Peyer's patch (tissue), 4 donors: ENCODE measurements around the gene CAMSAP1. TPM values are rescaled to one million over a fixed set of nuclear protein-coding genes. Genes with fewer than 3 reads are reported as not detected.
"Not testable (repeated sequence)": the region's sequence is repeated elsewhere in the genome, so short reads cannot be mapped to it uniquely, and the experiment has no call there.

Experiments
- DNase-seq, 3 donors: peaks; one replicate each; pipeline ENCODE4 v3.0.0-alpha.2; 2017 to 2019
- H3K27ac ChIP-seq, 4 donors: fragments of 200-600 bp; sonication (generic); one replicate each; pipeline ENCODE4 v1.5.1; 2016 to 2019
- H3K27me3 ChIP-seq, 2 donors: fragments of 200-600 bp; sonication (generic); one replicate each; pipeline ENCODE4 v1.5.1; 2019
- H3K36me3 ChIP-seq, 3 donors: fragments of 200-600 bp; sonication (generic); one replicate each; pipeline ENCODE4 v1.5.1; 2016 to 2019
- H3K4me1 ChIP-seq, 4 donors: fragments of 200-600 bp; sonication (generic); one replicate each; pipeline ENCODE4 v1.5.1; 2016 to 2019
- H3K4me3 ChIP-seq, 4 donors: fragments of 200-600 bp; sonication (generic); 1 replicate in 3 of 4; 2 replicates in 1 of 4; pipeline ENCODE4 v1.5.1; 2016 to 2019; ENCODE audit warnings: mild to moderate bottlenecking in 1 of 4
- H3K9me3 ChIP-seq, 4 donors: fragments of 200-600 bp; sonication (generic); one replicate each; pipeline ENCODE4 v1.5.1; 2016 to 2019; ENCODE audit warnings: mild to moderate bottlenecking in 1 of 4
- CTCF ChIP-seq, 6 experiments: fragments of 450-650 bp in 4 of 6; fragments of 200-600 bp in 2 of 6; sonication (generic) in 1 of 6; IDR thresholded peaks; one replicate each; pipeline ENCODE4 v1.5.1; 2017 to 2019; ENCODE audit warnings: antibody characterized with exemption in 6 of 6, mild to moderate bottlenecking in 3 of 6, moderate library complexity in 1 of 6
- POLR2A ChIP-seq, 2 donors: fragments of 450-650 bp; IDR thresholded peaks; one replicate each; pipeline ENCODE4 v1.5.1; 2017; ENCODE audit warnings: antibody characterized with exemption in 2 of 2, mild to moderate bottlenecking in 2 of 2, moderate library complexity in 2 of 2
- total RNA-seq, 4 donors: library from RNA; depleted of rRNA; stranded (reverse); fragments of >200 nt; gene quantifications; one replicate each; pipeline ENCODE4 v1.1.0, GENCODE V29; 2016

CAMSAP1 gene
- total RNA-seq, 4 donors from 2014 or later: 21.0 to 30.5 (median 24.2) TPM

GRCh38 chr9:135896205-135896604, 11.1 kb downstream of the CAMSAP1 start:
- no peaks in the 10 kb centered on the region for H3K27me3 ChIP-seq
- no peak overlapping the region for H3K27ac ChIP-seq
- H3K36me3 ChIP-seq: no peaks in the 10 kb centered on the region
- H3K4me3 ChIP-seq: no peak overlapping the region
- TF ChIP-seq POLR2A (IDR thresholded peaks at IDR 0.05) (no peak), CTCF (IDR thresholded peaks at IDR 0.05) (no peak)
- DNase-seq: no peak
- H3K4me1 ChIP-seq: peaks cover 0 to 2% (median 0%) of the 10 kb centered on the region in 4 donors
- H3K9me3 ChIP-seq: no peaks in the 10 kb centered on the region

DNA sequence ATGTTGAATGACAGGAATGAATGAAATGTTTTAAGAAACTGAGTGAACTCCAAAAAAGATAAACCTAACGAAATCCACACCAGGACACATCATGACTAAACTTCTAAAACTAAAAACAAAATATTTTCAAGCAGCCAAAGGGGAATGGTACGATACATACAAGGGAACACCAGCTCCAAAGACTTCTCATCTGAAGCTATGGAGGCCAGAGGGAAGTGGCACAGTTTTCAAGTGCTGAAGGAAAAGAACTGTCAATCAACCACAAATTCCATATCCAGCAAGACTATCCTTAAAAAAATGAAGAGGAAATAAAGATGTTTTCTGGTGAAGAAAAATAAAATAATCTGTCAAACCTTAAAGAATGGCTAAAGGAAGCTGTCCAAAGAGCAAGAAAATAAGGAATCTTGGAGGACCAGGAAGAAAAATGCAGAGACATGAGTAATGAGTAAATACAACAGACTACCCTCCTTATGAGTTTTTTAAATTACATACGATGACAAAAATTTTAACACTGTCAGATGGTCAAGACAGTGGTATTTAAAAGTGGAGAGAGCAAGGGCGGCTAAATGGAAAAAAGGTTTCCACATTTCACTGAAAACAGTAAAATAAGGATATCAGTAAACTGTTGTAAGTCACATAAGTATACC, 12.0 kb downstream of the CAMSAP1 start:
- Histone ChIP-seq H3K4me1 (peaks cover 0 to 11% (median 0%) of the 10 kb centered on the region in 4 donors), H3K9me3 (no peaks in the 10 kb centered on the region), H3K4me3 (no peak overlapping the region), H3K27ac (no peak overlapping the region), H3K36me3 (no peaks in the 10 kb centered on the region), H3K27me3 (no peaks in the 10 kb centered on the region)
- TF ChIP-seq POLR2A (IDR thresholded peaks at IDR 0.05) (no peak), CTCF (IDR thresholded peaks at IDR 0.05) (no peak)
- no peak for DNase-seq

DNA sequence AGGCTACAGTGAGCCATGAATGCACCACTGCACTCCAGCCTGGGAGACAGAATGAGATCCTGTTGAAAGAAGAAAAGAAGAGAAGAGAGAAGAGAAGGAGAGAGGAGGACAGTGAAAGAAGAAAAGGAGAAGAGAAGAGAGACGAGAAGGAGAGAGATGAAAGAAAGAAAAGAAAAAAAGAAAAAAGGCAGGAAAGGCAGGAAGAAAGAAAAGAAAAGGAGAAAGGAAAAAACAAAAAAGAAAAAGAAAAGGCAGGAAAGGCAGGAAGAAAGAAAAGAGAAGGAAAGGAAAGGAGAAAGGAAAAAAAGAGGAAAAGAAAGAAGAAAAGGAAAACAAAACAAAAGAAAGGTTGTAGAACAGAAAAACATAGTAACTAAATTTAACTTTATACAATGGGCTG, 14.2 kb downstream of the CAMSAP1 start:
- Histone ChIP-seq H3K9me3 (no peaks in the 10 kb centered on the region), H3K27me3 (no peaks in the 10 kb centered on the region), H3K27ac (no peak overlapping the region), H3K4me3 (no peak overlapping the region), H3K4me1 (peaks cover 0 to 17% (median 0%) of the 10 kb centered on the region in 4 donors), H3K36me3 (no peaks in the 10 kb centered on the region)
- DNase-seq: no peak
- TF ChIP-seq POLR2A (IDR thresholded peaks at IDR 0.05) (no peak), CTCF (IDR thresholded peaks at IDR 0.05) (no peak)

DNA sequence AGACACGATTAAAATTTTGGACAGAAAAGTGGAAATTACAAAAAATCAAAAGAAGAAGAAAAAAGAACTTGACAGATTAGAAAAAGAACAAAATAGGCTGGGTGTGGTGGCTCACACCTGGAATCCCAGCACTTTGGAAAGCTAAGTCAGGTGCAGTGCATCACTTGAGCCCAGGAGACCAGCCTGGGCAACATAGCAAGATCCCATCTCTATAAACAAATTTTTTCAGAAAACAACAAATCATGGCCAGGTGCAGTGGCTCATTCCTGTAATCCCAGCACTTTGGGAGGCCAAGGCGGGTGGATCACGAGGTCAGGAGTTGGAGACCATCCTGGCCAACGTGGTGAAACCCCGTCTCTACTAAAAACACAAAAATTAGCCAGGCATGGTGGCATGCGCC, 15.0 kb downstream of the CAMSAP1 start:
- H3K4me1 ChIP-seq: peaks cover 0 to 21% (median 2%) of the 10 kb centered on the region in 4 donors
- H3K27ac ChIP-seq, H3K27me3 ChIP-seq, H3K4me3 ChIP-seq, H3K9me3 ChIP-seq, H3K36me3 ChIP-seq, DNase-seq: not testable (repeated sequence)

- no peak for DNase-seq
- Histone ChIP-seq H3K4me1 (peaks cover 0 to 31% (median 4%) of the 10 kb centered on the region in 4 donors), H3K9me3 (no peaks in the 10 kb centered on the region), H3K27me3 (no peaks in the 10 kb centered on the region), H3K36me3 (no peaks in the 10 kb centered on the region), H3K27ac (no peak overlapping the region), H3K4me3 (no peak overlapping the region)
- TF ChIP-seq CTCF (IDR thresholded peaks at IDR 0.05) (no peak), POLR2A (IDR thresholded peaks at IDR 0.05) (no peak)
These were observed 16.2 kb downstream of the CAMSAP1 start for GRCh38 chr9:135891027-135891631.

DNA sequence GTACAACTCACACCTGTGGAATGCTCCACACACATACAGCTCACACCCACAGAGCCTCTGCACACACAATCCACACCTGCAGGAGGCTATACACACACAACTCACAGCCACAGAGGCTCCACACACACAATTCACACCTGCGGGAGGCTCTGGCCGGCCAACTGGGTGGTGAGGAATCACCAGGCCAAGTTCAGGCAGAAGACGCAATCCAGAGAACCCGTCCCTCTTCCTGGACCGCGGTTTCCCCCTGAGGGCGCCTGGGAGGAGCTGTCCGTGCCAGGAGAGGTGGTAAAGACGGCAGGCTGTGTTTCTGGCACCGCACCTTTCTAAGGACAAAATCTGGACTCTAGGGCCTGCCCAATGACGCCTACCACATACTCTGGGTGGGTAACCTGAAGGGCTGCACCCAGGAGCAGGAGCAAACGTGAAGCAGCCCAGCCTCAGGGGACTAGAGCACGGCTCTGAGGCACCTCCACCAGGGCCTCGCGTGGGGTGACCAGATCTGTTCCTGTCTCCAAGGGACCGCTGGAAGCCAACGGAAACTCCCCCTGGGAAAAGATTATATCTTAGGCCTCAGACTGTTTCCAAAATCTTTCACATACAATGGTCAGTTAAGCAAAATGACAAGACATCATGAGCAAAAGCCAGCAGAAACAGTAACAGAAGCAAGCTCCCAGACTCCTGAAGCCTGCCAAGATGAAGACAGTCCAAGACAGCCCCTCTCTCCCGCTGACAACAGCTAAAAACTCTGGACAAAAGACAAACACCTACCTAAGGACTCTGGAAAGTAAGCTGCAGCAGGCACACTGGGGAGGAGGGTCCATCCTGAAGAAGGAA, 16.9 kb downstream of the CAMSAP1 start:
- Histone ChIP-seq H3K9me3 (no peaks in the 10 kb centered on the region), H3K4me3 (no peak overlapping the region), H3K4me1 (peaks cover 0 to 31% (median 4%) of the 10 kb centered on the region in 4 donors), H3K36me3 (no peaks in the 10 kb centered on the region), H3K27ac (no peak overlapping the region), H3K27me3 (no peaks in the 10 kb centered on the region)
- TF ChIP-seq CTCF (IDR thresholded peaks at IDR 0.05): no peak
- TF ChIP-seq POLR2A (IDR thresholded peaks at IDR 0.05): no peak
- DNase-seq: no peak
